OCI-LY7 (cell line): Measurements from ENCODE around the gene PIGN. TPM values are rescaled to one million over a fixed set of nuclear protein-coding genes. Genes with fewer than 3 reads are reported as not detected.

Source experiments
- BruUV-seq: library from RNA; stranded (reverse); fragments of 400-500 nt; replicated peaks from 2 replicates; lab custom pipeline; 2021; lab: Mats Ljungman, UMichigan
- CTCF ChIA-PET: fragments of 300-600 bp; sonication (Branson Sonifier 250); formaldehyde crosslinking; loops from one replicate; lab custom pipeline; 2022; ENCODE audit warnings: antibody characterized with exemption; ENCODE audit not compliant: unreplicated experiment; lab: Charles Lee
- POLR2A ChIA-PET: fragments of 300-600 bp; sonication (Branson Sonifier 250); formaldehyde crosslinking; loops from one replicate; lab custom pipeline; 2022; ENCODE audit warnings: antibody characterized with exemption; lab: Charles Lee
- DNase-seq: peaks from one replicate; pipeline ENCODE4 v3.0.0-alpha.2; 2015; ENCODE audit warnings: low spot score
- H2AFZ ChIP-seq: fragments of 200-600 bp; sonication (generic), shearing (Covaris generic); 2 replicates; pipeline ENCODE4 v1.6.1; 2014; ENCODE audit warnings: mild to moderate bottlenecking, antibody characterized with exemption, low read length, moderate library complexity
- H3K27ac ChIP-seq: fragments of 200-600 bp; sonication (generic); 2 replicates; pipeline ENCODE4 v1.5.1; 2014; ENCODE audit warnings: mixed run types, low read depth, mild to moderate bottlenecking, moderate library complexity, low read length, inconsistent platforms; ENCODE audit not compliant: poor library complexity, severe bottlenecking
- H3K36me3 ChIP-seq: fragments of 200-600 bp; sonication (generic); 2 replicates; pipeline ENCODE4 v1.6.1; 2014; ENCODE audit warnings: mild to moderate bottlenecking, antibody characterized with exemption, low read length, moderate library complexity, mixed read lengths; ENCODE audit not compliant: insufficient read depth
- H3K4me1 ChIP-seq: fragments of 200-600 bp; sonication (generic); 2 replicates; pipeline ENCODE4 v1.5.1; 2014; ENCODE audit warnings: mild to moderate bottlenecking, low read length; ENCODE audit not compliant: insufficient read depth, poor library complexity, severe bottlenecking
- H3K4me2 ChIP-seq: fragments of 200-600 bp; sonication (generic); 2 replicates; pipeline ENCODE4 v1.6.1; 2014; ENCODE audit warnings: mild to moderate bottlenecking, low read length
- H3K4me3 ChIP-seq: fragments of 200-600 bp; sonication (generic); 2 replicates; pipeline ENCODE4 v1.5.1; 2014; ENCODE audit warnings: mild to moderate bottlenecking, low read depth, low read length; ENCODE audit not compliant: poor library complexity, severe bottlenecking
- H3K79me2 ChIP-seq: fragments of 200-600 bp; sonication (generic); 2 replicates; pipeline ENCODE4 v1.6.1; 2016; ENCODE audit warnings: low read depth, mild to moderate bottlenecking, low read length, moderate library complexity, mixed read lengths; ENCODE audit not compliant: insufficient read depth
- H3K9me2 ChIP-seq: fragments of 200-600 bp; sonication (generic); 2 replicates; pipeline ENCODE4 v1.6.1; 2016; ENCODE audit warnings: mild to moderate bottlenecking, low read length, mixed read lengths; ENCODE audit not compliant: insufficient read depth
- H3K9me3 ChIP-seq: fragments of 200-600 bp; sonication (generic); 2 replicates; pipeline ENCODE4 v1.6.1; 2014; ENCODE audit warnings: mild to moderate bottlenecking, mixed run types, low read length, mixed read lengths
- H4K20me1 ChIP-seq: fragments of 200-600 bp; sonication (generic); 2 replicates; pipeline ENCODE4 v1.6.1; 2014; ENCODE audit warnings: mild to moderate bottlenecking, antibody characterized with exemption, low read length, moderate library complexity, mixed read lengths; ENCODE audit not compliant: insufficient read depth
- CTCF ChIP-seq: fragments of 200-600 bp; sonication (generic); conservative IDR thresholded peaks from 2 replicates; pipeline ENCODE4 v1.5.1; 2014; ENCODE audit warnings: mild to moderate bottlenecking, antibody characterized with exemption, low read length, moderate library complexity, mixed read lengths
- EZH2phosphoT487 ChIP-seq: fragments of 200-600 bp; sonication (generic); IDR thresholded peaks from 2 replicates; pipeline ENCODE4 v1.6.1; 2018; ENCODE audit warnings: low read depth, borderline replicate concordance, mild to moderate bottlenecking, mixed run types, antibody characterized with exemption, low read length, moderate library complexity, mixed read lengths
- intact Hi-C: fragments of 100-400 bp; cut with micrococcal nuclease; formaldehyde crosslinking; loops from one replicate; pipeline ENCODE4 v1.10.0; 2022; ENCODE audit not compliant: unreplicated experiment
- total RNA-seq, 2 experiments: library from RNA; depleted of rRNA in 1 of 2; stranded (reverse); fragments of >200 nt in 1 of 2; shearing (Covaris generic) in 1 of 2; gene quantifications; 2 replicates each; pipeline ENCODE4 v1.2.3, GENCODE V29; 2014 to 2022

Gene PIGN
- total RNA-seq, 2 experiments from 2014 or later, result 10.9 to 23.7 TPM

GRCh38 chr18:62183578-62184195 is 3.2 kb downstream of the PIGN start:
- peak overlapping the region; percentile 71 for H3K4me2 ChIP-seq
- TF ChIP-seq EZH2phosphoT487, result no peak
- peak; percentile 81 for TF ChIP-seq CTCF
- H3K4me1 ChIP-seq, result peaks cover 61% of the 10 kb centered on the region
- no peak overlapping the region for H2AFZ ChIP-seq
- CTCF ChIA-PET, result no interaction called here
- peaks cover 59% of the 10 kb centered on the region for H3K79me2 ChIP-seq
- H3K36me3 ChIP-seq, result no peaks in the 10 kb centered on the region
- H4K20me1 ChIP-seq, result peaks cover 5% of the 10 kb centered on the region; the same call in 1 of the 2 replicates
- no peak overlapping the region for H3K27ac ChIP-seq
- DNase-seq, result peak; percentile 51
- no peak overlapping the region for H3K4me3 ChIP-seq
- POLR2A ChIA-PET, result no interaction called here
- H3K9me2 ChIP-seq, result no peaks in the 10 kb centered on the region
- no peaks in the 10 kb centered on the region for H3K9me3 ChIP-seq
- intact Hi-C loops, result loop anchor here (1.0 kb wide), 1 partner anchor 66 kb away; no protein-coding TSS in a partner anchor
- BruUV-seq, result no TSS peak

GRCh38 chr18:62182220-62182619 is 4.6 kb downstream of the PIGN start:
- Histone ChIP-seq H3K9me3 (no peaks in the 10 kb centered on the region), H3K36me3 (no peaks in the 10 kb centered on the region), H3K79me2 (peaks cover 51% of the 10 kb centered on the region; the same call in 1 of the 2 replicates), H3K27ac (no peak overlapping the region), H2AFZ (no peak overlapping the region), H3K9me2 (no peaks in the 10 kb centered on the region), H4K20me1 (no peaks in the 10 kb centered on the region), H3K4me1 (peaks cover 75% of the 10 kb centered on the region), H3K4me2 (no peak overlapping the region), H3K4me3 (no peak overlapping the region)
- CTCF ChIA-PET, result no interaction called here
- TF ChIP-seq CTCF (0 out of 2 replicates have a peak, but pooled peaks have one; percentile 34), EZH2phosphoT487 (no peak)
- peak; percentile 4 for DNase-seq
- intact Hi-C loops, result no loop called here
- POLR2A ChIA-PET, result interaction anchor here (0.7 kb wide), 1 partner anchor 68 kb away, joined by 3 read pairs; no protein-coding TSS in a partner anchor
- no TSS peak for BruUV-seq

- no TSS peak for BruUV-seq
- peak overlapping the region; percentile 50; the same call in 1 of the 2 replicates for H2AFZ ChIP-seq
- H3K36me3 ChIP-seq, result no peaks in the 10 kb centered on the region
- H3K4me2 ChIP-seq, result peak overlapping the region; percentile 63
- H4K20me1 ChIP-seq, result no peaks in the 10 kb centered on the region
- peak overlapping the region; percentile 16 for H3K4me3 ChIP-seq
- CTCF ChIA-PET, result no interaction called here
- intact Hi-C loops, result no loop called here
- no peaks in the 10 kb centered on the region for H3K9me3 ChIP-seq
- POLR2A ChIA-PET, result interaction anchor here (0.6 kb wide), 1 partner anchor 1588 kb away, joined by 3 read pairs; no protein-coding TSS in a partner anchor
- no peak for TF ChIP-seq EZH2phosphoT487
- H3K27ac ChIP-seq, result peak overlapping the region; percentile 91
- H3K4me1 ChIP-seq, result peaks cover 62% of the 10 kb centered on the region
- H3K9me2 ChIP-seq, result no peaks in the 10 kb centered on the region
- peak; percentile 76 for DNase-seq
- peaks cover 40% of the 10 kb centered on the region; the same call in 1 of the 2 replicates for H3K79me2 ChIP-seq
Measured at GRCh38 chr18:62179213-62179612, 7.6 kb downstream of the PIGN start.
